H9 (cell line): ENCODE measurements around the gene R3HDM2. TPM values are rescaled to one million over a fixed set of nuclear protein-coding genes. Genes with fewer than 3 reads are reported as not detected.

Experiments
- DNase-seq: peaks from one replicate; pipeline ENCODE4 v3.0.0-alpha.2; 2017
- H2AFZ ChIP-seq: one replicate; pipeline ENCODE4 v1.6.1; 2013; ENCODE audit warnings: mild to moderate bottlenecking, low read length, control low read depth, moderate library complexity
- H2AK5ac ChIP-seq: 2 replicates; pipeline ENCODE4 v1.6.1; 2013; ENCODE audit warnings: low read length, control low read depth, mixed read lengths; ENCODE audit not compliant: insufficient read length
- H2BK120ac ChIP-seq: one replicate; pipeline ENCODE4 v1.6.1; 2013; ENCODE audit warnings: low read depth, mild to moderate bottlenecking, low read length, control low read depth, inconsistent platforms; ENCODE audit not compliant: poor library complexity, severe bottlenecking
- H2BK12ac ChIP-seq: 2 replicates; pipeline ENCODE4 v1.6.1; 2013; ENCODE audit warnings: low read length, control low read depth, mixed read lengths, low read depth; ENCODE audit not compliant: insufficient read length
- H2BK15ac ChIP-seq: 2 replicates; pipeline ENCODE4 v1.6.1; 2013; ENCODE audit warnings: low read depth, low read length, control low read depth
- H2BK20ac ChIP-seq: one replicate; pipeline ENCODE4 v1.6.1; 2013; ENCODE audit warnings: low read depth, mild to moderate bottlenecking, low read length, control low read depth, inconsistent platforms; ENCODE audit not compliant: poor library complexity, severe bottlenecking
- H2BK5ac ChIP-seq: 2 replicates; pipeline ENCODE4 v1.6.1; 2013; ENCODE audit warnings: low read length, control low read depth, mixed read lengths; ENCODE audit not compliant: insufficient read length
- H3K14ac ChIP-seq: 2 replicates; pipeline ENCODE4 v1.6.1; 2013; ENCODE audit warnings: low read length, control low read depth; ENCODE audit not compliant: insufficient read depth
- H3K18ac ChIP-seq: 2 replicates; pipeline ENCODE4 v1.6.1; 2013; ENCODE audit warnings: low read depth, mild to moderate bottlenecking, mixed read lengths, low read length, control low read depth; ENCODE audit not compliant: insufficient read length
- H3K23ac ChIP-seq: 2 replicates; pipeline ENCODE4 v1.6.1; 2013; ENCODE audit warnings: low read length, control low read depth, mixed read lengths, low read depth; ENCODE audit not compliant: insufficient read length
- H3K23me2 ChIP-seq: 2 replicates; pipeline ENCODE4 v1.6.1; 2013; ENCODE audit warnings: low read depth, mild to moderate bottlenecking, mixed read lengths, low read length, control low read depth; ENCODE audit not compliant: insufficient read length, poor library complexity, severe bottlenecking
- H3K27ac ChIP-seq: 2 replicates; pipeline ENCODE4 v1.5.1; 2013; ENCODE audit warnings: low read length, control low read depth, mixed read lengths, low read depth; ENCODE audit not compliant: insufficient read length
- H3K27me3 ChIP-seq: 2 replicates; pipeline ENCODE4 v1.6.1; 2013; ENCODE audit warnings: low read length, control low read depth, inconsistent platforms; ENCODE audit not compliant: insufficient read depth
- H3K4ac ChIP-seq: 2 replicates; pipeline ENCODE4 v1.6.1; 2013; ENCODE audit warnings: low read depth, mild to moderate bottlenecking, control low read depth, inconsistent platforms, low read length, moderate library complexity
- H3K4me1 ChIP-seq: 2 replicates; pipeline ENCODE4 v1.6.1; 2013; ENCODE audit warnings: low read length, control low read depth, inconsistent platforms; ENCODE audit not compliant: insufficient read depth
- H3K4me2 ChIP-seq: 2 replicates; pipeline ENCODE4 v1.6.1; 2013; ENCODE audit warnings: low read length, control low read depth, mixed read lengths; ENCODE audit not compliant: insufficient read length, insufficient read depth
- H3K56ac ChIP-seq: 2 replicates; pipeline ENCODE4 v1.6.1; 2013; ENCODE audit warnings: low read depth, mild to moderate bottlenecking, mixed read lengths, low read length, control low read depth; ENCODE audit not compliant: insufficient read length
- H3K79me1 ChIP-seq: 2 replicates; pipeline ENCODE4 v1.6.1; 2013; ENCODE audit warnings: low read depth, mild to moderate bottlenecking, moderate library complexity, low read length, control low read depth, inconsistent platforms; ENCODE audit not compliant: insufficient read depth, poor library complexity, severe bottlenecking
- H3K79me2 ChIP-seq: 2 replicates; pipeline ENCODE4 v1.6.1; 2013; ENCODE audit warnings: low read length, control low read depth, inconsistent platforms; ENCODE audit not compliant: insufficient read depth
- H3K9ac ChIP-seq: 2 replicates; pipeline ENCODE4 v1.6.1; 2013; ENCODE audit warnings: low read length, control low read depth, mixed read lengths; ENCODE audit not compliant: insufficient read length; ENCODE audit errors: extremely low read depth
- H3K9me3 ChIP-seq: one replicate; pipeline ENCODE4 v1.6.1; 2013; ENCODE audit warnings: low read depth, low read length, inconsistent platforms; ENCODE audit not compliant: control insufficient read depth
- H3T11ph ChIP-seq: one replicate; pipeline ENCODE4 v1.6.1; 2013; ENCODE audit warnings: mild to moderate bottlenecking, low read length, control low read depth, inconsistent platforms
- H4K20me1 ChIP-seq: one replicate; pipeline ENCODE4 v1.6.1; 2013; ENCODE audit not compliant: control insufficient read depth, insufficient read length, insufficient read depth
- H4K5ac ChIP-seq: 2 replicates; pipeline ENCODE4 v1.6.1; 2013; ENCODE audit warnings: low read depth, mild to moderate bottlenecking, mixed read lengths, low read length, control low read depth; ENCODE audit not compliant: insufficient read length
- H4K8ac ChIP-seq: replicated peaks from 2 replicates; pipeline ENCODE4 v1.6.1; 2013; ENCODE audit warnings: low read length, control low read depth, mixed read lengths, low read depth; ENCODE audit not compliant: insufficient read length
- H4K91ac ChIP-seq: 2 replicates; pipeline ENCODE4 v1.6.1; 2013; ENCODE audit warnings: low read depth, mild to moderate bottlenecking, moderate library complexity, mixed read lengths, low read length, control low read depth; ENCODE audit not compliant: insufficient read length
- H3K27ac Mint-ChIP-seq, 3 experiments: 2 replicates in 2 of 3; 3 replicates in 1 of 3; pipeline ENCODE4 v1.8.0; 2020 to 2021; ENCODE audit warnings: mixed read lengths in 3 of 3, mild to moderate bottlenecking in 1 of 3, moderate library complexity in 1 of 3
- H3K27me3 Mint-ChIP-seq: 2 replicates; pipeline ENCODE4 v1.8.0; 2021; ENCODE audit warnings: low read depth, mild to moderate bottlenecking, moderate library complexity, mixed read lengths
- H3K36me3 Mint-ChIP-seq, 3 experiments: 2 replicates in 2 of 3; 3 replicates in 1 of 3; pipeline ENCODE4 v1.8.0; 2020 to 2021; ENCODE audit warnings: low read depth in 3 of 3, mixed read lengths in 3 of 3; ENCODE audit not compliant: insufficient read depth in 1 of 3
- H3K4me1 Mint-ChIP-seq, 2 experiments: 2 replicates each; pipeline ENCODE4 v1.8.0; 2020; ENCODE audit warnings: mixed read lengths in 2 of 2
- H3K4me3 Mint-ChIP-seq, 2 experiments: 2 replicates in 1 of 2; 3 replicates in 1 of 2; pipeline ENCODE4 v1.8.0; 2020 to 2021; ENCODE audit warnings: mild to moderate bottlenecking in 2 of 2, mixed read lengths in 2 of 2, moderate library complexity in 1 of 2
- H3K9me3 Mint-ChIP-seq, 2 experiments: 2 replicates in 1 of 2; 3 replicates in 1 of 2; pipeline ENCODE4 v1.8.0; 2020; ENCODE audit warnings: mild to moderate bottlenecking in 2 of 2, mixed read lengths in 2 of 2, moderate library complexity in 1 of 2
- CTCF ChIP-seq: fragments of 200-600 bp; sonication (generic); conservative IDR thresholded peaks from 3 replicates; pipeline ENCODE4 v1.8.0; 2021; ENCODE audit warnings: antibody characterized with exemption, mild to moderate bottlenecking
- WGBS: extraction: QIAGEN DNeasy Blood & Tissue Kit; methylation state at CpG from one replicate; pipeline ENCODE4 v1.1.7; 2013; ENCODE audit warnings: missing lambda C conversion rate, low lambda C conversion rate, mixed read lengths; ENCODE audit not compliant: insufficient read length; ENCODE audit errors: extremely low coverage; 5-methylcytosine and 5-hydroxymethylcytosine counted together
- total RNA-seq: library from RNA; stranded (reverse); gene quantifications from 2 replicates; pipeline ENCODE4 v1.2.1, GENCODE V29; 2021

The R3HDM2 gene
- total RNA-seq, 1 experiment from 2014 or later, result 43.9 TPM

- Histone ChIP-seq H2BK5ac (no peak overlapping the region), H2AK5ac (no peak overlapping the region), H3K79me2 (no peaks in the 10 kb centered on the region), H2AFZ (no peak overlapping the region), H2BK20ac (no peak overlapping the region), H3K79me1 (no peaks in the 10 kb centered on the region), H3K23me2 (peaks cover 8% of the 10 kb centered on the region), H4K8ac (no peak overlapping the region), H3K4me2 (peak overlapping the region; percentile 61), H3T11ph (no peak overlapping the region), H3K56ac (no peak overlapping the region), H4K91ac (no peak overlapping the region), H2BK12ac (no peak overlapping the region), H2BK15ac (no peak overlapping the region), H3K18ac (peak overlapping the region; percentile 70), H3K9me3 (no peaks in the 10 kb centered on the region), H3K14ac (peak overlapping the region; percentile 60; the same call in 1 of the 2 replicates), H4K5ac (no peak overlapping the region), H2BK120ac (no peak overlapping the region), H3K9ac (peak overlapping the region; percentile 78), H3K4ac (no peak overlapping the region; the same call in 1 of the 2 replicates), H3K23ac (no peak overlapping the region), H3K27me3 (no peaks in the 10 kb centered on the region), H4K20me1 (no peaks in the 10 kb centered on the region), H3K4me1 (no peaks in the 10 kb centered on the region), H3K27ac (no peak overlapping the region)
- Mint-ChIP-seq H3K36me3 (peaks cover 0 to 12% (median 4%) of the 10 kb centered on the region in 3 experiments; a peak in 4 of 7 replicates), H3K4me3 (peak overlapping the region; percentile 90 to 99), H3K27ac (peak overlapping the region; percentile 96 to 99 (median 96)), H3K4me1 (peaks cover 24 to 34% of the 10 kb centered on the region in 2 experiments), H3K9me3 (no peaks in the 10 kb centered on the region; a peak in 1 of 5 replicates), H3K27me3 (no peaks in the 10 kb centered on the region)
- peak; percentile 67 for DNase-seq
- no CpG with 5 or more reads among the region's 74 CpGs for WGBS
- TF ChIP-seq CTCF, result peak; percentile 36; the same call in 2 of the 3 replicates
Measured at GRCh38 chr12:57430112-57430930, 522 bp downstream of the R3HDM2 start.
